Muscle of back (tissue), 11 donors: Measurements from ENCODE around the gene SIK3. TPM values are rescaled to one million over a fixed set of nuclear protein-coding genes. Genes with fewer than 3 reads are reported as not detected.

Source experiments
- DNase-seq, 3 donors: peaks; one replicate each; pipeline versions ENCODE4 v3.0.0 to v3.0.0-alpha.2; 2013
- polyA plus RNA-seq, 10 donors: library from polyadenylated mRNA; unstranded; fragments of 120-200 nt; gene quantifications; one replicate each; pipeline ENCODE4 v1.2.1, GENCODE V29; 2013; ENCODE audit not compliant: insufficient read length in 10 of 10

The SIK3 gene
- polyA plus RNA-seq, 10 donors: 28.3 to 42.5 (median 33.2) TPM

- peak in 2 of 3 donors; percentile 46 to 74 for DNase-seq
Measured at GRCh38 chr11:116901211-116901610, 197.0 kb downstream of the SIK3 start.

- no peak for DNase-seq
Measured at GRCh38 chr11:116896211-116896610, 202.0 kb downstream of the SIK3 start.

- peak in 1 of 3 donors; percentile 32 for DNase-seq
Measured at GRCh38 chr11:116895048-116895757, 203.0 kb downstream of the SIK3 start.

- DNase-seq: no peak
Measured at GRCh38 chr11:116893906-116894305, 204.3 kb downstream of the SIK3 start.

- DNase-seq: no peak
Measured at GRCh38 chr11:116893437-116893836, 204.8 kb downstream of the SIK3 start.

- no peak for DNase-seq
Measured at GRCh38 chr11:116892374-116892773, 205.9 kb downstream of the SIK3 start.

- no peak for DNase-seq
Measured at GRCh38 chr11:116891746-116892145, 206.5 kb downstream of the SIK3 start.

GRCh38 chr11:116890607-116891006 lies 207.6 kb downstream of the SIK3 start:
- DNase-seq: no peak

- DNase-seq: no peak
Measured at GRCh38 chr11:116890193-116890592, 208.0 kb downstream of the SIK3 start.

GRCh38 chr11:116888884-116889549 lies 209.2 kb downstream of the SIK3 start:
- DNase-seq: no peak

GRCh38 chr11:116888024-116888423 lies 210.2 kb downstream of the SIK3 start:
- DNase-seq: peak in 2 of 3 donors; percentile 62 to 80

- DNase-seq: no peak
Measured at GRCh38 chr11:116885951-116886655, 212.1 kb downstream of the SIK3 start.

- no peak for DNase-seq
Measured at GRCh38 chr11:116882386-116882785, 215.8 kb downstream of the SIK3 start.

GRCh38 chr11:116881143-116881542 lies 217.1 kb downstream of the SIK3 start:
- peak; percentile 40 to 57 (median 42) for DNase-seq

GRCh38 chr11:116879800-116880625 lies 218.2 kb downstream of the SIK3 start:
- DNase-seq: peak; percentile 73 to 87 (median 75)

- no peak for DNase-seq
Measured at GRCh38 chr11:116876656-116877055, 221.6 kb downstream of the SIK3 start.

GRCh38 chr11:116875194-116875593 lies 223.0 kb downstream of the SIK3 start:
- no peak for DNase-seq

GRCh38 chr11:116874251-116874650 lies 224.0 kb downstream of the SIK3 start:
- peak in 1 of 3 donors; percentile 55 for DNase-seq

- DNase-seq: no peak
Measured at GRCh38 chr11:116873381-116873780, 224.8 kb downstream of the SIK3 start.

- DNase-seq: peak in 1 of 3 donors; percentile 73
Measured at GRCh38 chr11:116871248-116871647, 227.0 kb downstream of the SIK3 start.

- DNase-seq: no peak
Measured at GRCh38 chr11:116870054-116870453, 228.2 kb downstream of the SIK3 start.

- no peak for DNase-seq
Measured at GRCh38 chr11:116869610-116870009, 228.6 kb downstream of the SIK3 start.
